SU-DHL-6 (cell line): Measurements from ENCODE around the gene EID2B.

ENCODE experiments used
- EZH2phosphoT487 ChIP-seq: fragments of 200-600 bp; sonication (generic), shearing (Covaris generic); conservative IDR thresholded peaks from 2 replicates; pipeline ENCODE4 v1.6.1; 2018; ENCODE audit warnings: mild to moderate bottlenecking, antibody characterized with exemption, low read length, moderate library complexity, mixed read lengths
- TF ChIP-seq, protein P1 (sequence below): fragments of 200-600 bp; sonication (generic); IDR thresholded peaks from one replicate; pipeline ENCODE4 v1.5.1; 2017; ENCODE audit warnings: antibody characterized with exemption, mild to moderate bottlenecking, low read length, moderate library complexity; ENCODE audit not compliant: insufficient read depth, poor library complexity, severe bottlenecking

DNA sequence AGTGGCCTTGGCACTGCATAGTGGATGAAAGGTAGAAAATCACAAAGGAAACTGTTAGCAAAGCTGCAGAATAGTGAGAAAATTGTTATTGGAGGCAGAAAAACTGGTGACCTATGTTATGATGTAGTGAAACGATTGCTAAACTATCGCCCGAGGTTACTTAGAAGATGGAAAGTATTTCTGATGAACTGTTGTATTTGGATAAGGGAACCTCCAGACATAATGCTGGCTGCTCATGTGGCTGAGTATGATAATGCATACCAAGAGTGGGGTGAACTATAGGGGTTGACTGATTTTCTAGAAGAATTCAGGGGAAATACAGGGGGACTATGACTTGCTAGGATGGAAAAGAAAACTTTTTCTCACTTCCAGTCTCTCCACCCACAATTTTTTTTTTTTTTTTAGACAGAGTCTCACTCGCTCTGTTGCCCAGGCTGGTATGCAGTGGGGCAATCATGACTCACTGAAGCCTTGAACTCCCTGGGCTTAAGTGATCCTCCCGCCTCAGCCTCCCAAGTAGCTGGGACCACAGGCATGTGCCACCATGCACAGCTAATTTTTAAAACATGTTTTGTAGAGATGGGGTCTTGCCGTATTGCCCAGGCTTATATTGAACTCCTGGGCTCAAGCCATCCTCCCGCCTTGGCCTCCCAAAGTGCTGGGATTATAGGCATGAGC, 11.7 kb upstream of the EID2B start:
- TF ChIP-seq, protein P1, sequence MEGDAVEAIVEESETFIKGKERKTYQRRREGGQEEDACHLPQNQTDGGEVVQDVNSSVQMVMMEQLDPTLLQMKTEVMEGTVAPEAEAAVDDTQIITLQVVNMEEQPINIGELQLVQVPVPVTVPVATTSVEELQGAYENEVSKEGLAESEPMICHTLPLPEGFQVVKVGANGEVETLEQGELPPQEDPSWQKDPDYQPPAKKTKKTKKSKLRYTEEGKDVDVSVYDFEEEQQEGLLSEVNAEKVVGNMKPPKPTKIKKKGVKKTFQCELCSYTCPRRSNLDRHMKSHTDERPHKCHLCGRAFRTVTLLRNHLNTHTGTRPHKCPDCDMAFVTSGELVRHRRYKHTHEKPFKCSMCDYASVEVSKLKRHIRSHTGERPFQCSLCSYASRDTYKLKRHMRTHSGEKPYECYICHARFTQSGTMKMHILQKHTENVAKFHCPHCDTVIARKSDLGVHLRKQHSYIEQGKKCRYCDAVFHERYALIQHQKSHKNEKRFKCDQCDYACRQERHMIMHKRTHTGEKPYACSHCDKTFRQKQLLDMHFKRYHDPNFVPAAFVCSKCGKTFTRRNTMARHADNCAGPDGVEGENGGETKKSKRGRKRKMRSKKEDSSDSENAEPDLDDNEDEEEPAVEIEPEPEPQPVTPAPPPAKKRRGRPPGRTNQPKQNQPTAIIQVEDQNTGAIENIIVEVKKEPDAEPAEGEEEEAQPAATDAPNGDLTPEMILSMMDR, result no peak
- no peak for TF ChIP-seq EZH2phosphoT487
